NOMO-1 treated with DMSO at 0.1 percent for 48 hours (cell line): ENCODE measurements around the gene FFAR2.

Experiments used
- DNase-seq: peaks from one replicate; lab custom pipeline; 2025; ENCODE audit not compliant: unreplicated experiment; lab: John Stamatoyannopoulos, UW

Gene FFAR2

GRCh38 chr19:35484252-35485036 is 36.4 kb downstream of the FFAR2 start:
- DNase-seq = no peak

GRCh38 chr19:35486268-35486708 is 38.2 kb downstream of the FFAR2 start:
- no peak for DNase-seq

- no peak for DNase-seq
These were observed 39.7 kb downstream of the FFAR2 start for GRCh38 chr19:35487656-35488182.

- no peak for DNase-seq
These were observed 40.6 kb downstream of the FFAR2 start for GRCh38 chr19:35488677-35489076.

GRCh38 chr19:35490364-35490763 is 42.3 kb downstream of the FFAR2 start, which contains the start of gene KRTDAP:
Gene KRTDAP (minus strand): TSS chr19:35490464. CDS start chr19:35490442, 22 bp downstream.
- no peak for DNase-seq

GRCh38 chr19:35491836-35492360 is 43.8 kb downstream of the FFAR2 start:
- no peak for DNase-seq

GRCh38 chr19:35493971-35494370 is 45.9 kb downstream of the FFAR2 start:
- DNase-seq = no peak

GRCh38 chr19:35495107-35496064 is 47.3 kb downstream of the FFAR2 start:
- DNase-seq = peak; percentile 46

- no peak for DNase-seq
These were observed 49.3 kb downstream of the FFAR2 start for GRCh38 chr19:35497406-35497805.

GRCh38 chr19:35498220-35498619 is 50.2 kb downstream of the FFAR2 start:
- no peak for DNase-seq

- DNase-seq = no peak
These were observed 51.0 kb downstream of the FFAR2 start for GRCh38 chr19:35498984-35499527.

- DNase-seq = no peak
These were observed 52.6 kb downstream of the FFAR2 start for GRCh38 chr19:35500611-35501010.
